Measurements from ENCODE around the gene PCDHA2.

- TF ChIP-seq CTCF (IDR thresholded peaks at IDR 0.05; ENCODE audit: insufficient read depth, low read length) (no peak), POLR2AphosphoS5 (IDR thresholded peaks at IDR 0.05; ENCODE audit: low read depth) (no peak), GABPA (IDR thresholded peaks at IDR 0.05; ENCODE audit: low read depth) (no peak), REST (IDR thresholded peaks at IDR 0.05; ENCODE audit: insufficient replicate concordance, low read depth) (no peak), SPI1 (IDR thresholded peaks at IDR 0.05; ENCODE audit: borderline replicate concordance, low read depth) (no peak)
These were observed 41.2 kb downstream of the PCDHA2 start for GRCh38 chr5:140835622-140836510.

Measured in HL-60 (cell line).